Heart left ventricle (tissue), 13 donors: ENCODE measurements around the gene GOLGA6C.

Experiments used
- POLR2A ChIP-seq, 2 donors: fragments of 450-650 bp; IDR thresholded peaks; one replicate each; pipeline ENCODE4 v1.6.1; 2017; ENCODE audit warnings: antibody characterized with exemption in 2 of 2, mild to moderate bottlenecking in 2 of 2, moderate library complexity in 2 of 2
- TF ChIP-seq, protein P1 (sequence below), 12 donors: fragments of 200-600 bp; sonication (generic) in 4 of 12; IDR thresholded peaks; one replicate each; pipeline versions ENCODE4 v1.5.0 to v1.8.0; 2018 to 2022; ENCODE audit warnings: antibody characterized with exemption in 12 of 12, mild to moderate bottlenecking in 5 of 12
- donor health status: ischemic (EF 13 %, LVEDD 7.1; RV severe dilation, severe dysfunction).
- donor health status: DM: no; HTN: yes; CAD: no.
- donor health status: DM: no; HTN: no; CAD: no.
- donor health status: ischemic (EF 25% LVEDD 6.9; RV normal size, moderate dysfunction).
- donor health status: ischemic (EF 25% LVEDD 5.7; RV mildly dilated, moderate dysfunction).
- donor health status: ischemic (EF 35%, LVEDD 5.7; RV mildly dilated, moderate dysfunction).
- donor health status: nonischemic (EF 11% LVEDD 7.7; RV severe dilation, severe dysfunction).
- donor health status: DM: yes; HTN: yes; CAD: no.
- donor health status: PGD.
- donor health status: ischemic (EF 29% LVEDD 5.4; RV normal size, mild dysfunction).
- donor health status: nonischemic (EF 23%, LVEDD 6.1; RV moderate dilation, normal function).

DNA sequence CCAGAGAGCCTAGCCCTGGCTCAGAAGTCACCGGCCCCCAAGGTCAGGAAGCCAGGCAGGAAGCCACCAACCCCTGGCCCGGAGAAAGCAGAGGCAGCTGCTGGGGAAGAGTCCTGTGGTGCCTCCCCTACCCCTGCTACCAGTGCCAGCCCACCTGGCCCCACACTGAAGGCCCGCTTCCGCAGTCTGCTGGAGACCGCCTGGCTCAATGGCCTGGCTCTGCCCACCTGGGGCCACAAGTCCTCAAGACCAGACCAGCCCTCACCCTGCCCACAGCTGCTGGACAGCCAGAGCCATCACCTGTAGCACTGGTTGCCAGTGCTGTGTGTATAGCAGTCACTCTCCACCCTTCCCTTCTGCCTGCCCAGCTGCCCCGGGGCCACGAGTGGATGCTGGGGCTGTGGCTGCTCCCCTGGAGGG is 47.3 kb upstream of the GOLGA6C start:
- TF ChIP-seq, protein P1, sequence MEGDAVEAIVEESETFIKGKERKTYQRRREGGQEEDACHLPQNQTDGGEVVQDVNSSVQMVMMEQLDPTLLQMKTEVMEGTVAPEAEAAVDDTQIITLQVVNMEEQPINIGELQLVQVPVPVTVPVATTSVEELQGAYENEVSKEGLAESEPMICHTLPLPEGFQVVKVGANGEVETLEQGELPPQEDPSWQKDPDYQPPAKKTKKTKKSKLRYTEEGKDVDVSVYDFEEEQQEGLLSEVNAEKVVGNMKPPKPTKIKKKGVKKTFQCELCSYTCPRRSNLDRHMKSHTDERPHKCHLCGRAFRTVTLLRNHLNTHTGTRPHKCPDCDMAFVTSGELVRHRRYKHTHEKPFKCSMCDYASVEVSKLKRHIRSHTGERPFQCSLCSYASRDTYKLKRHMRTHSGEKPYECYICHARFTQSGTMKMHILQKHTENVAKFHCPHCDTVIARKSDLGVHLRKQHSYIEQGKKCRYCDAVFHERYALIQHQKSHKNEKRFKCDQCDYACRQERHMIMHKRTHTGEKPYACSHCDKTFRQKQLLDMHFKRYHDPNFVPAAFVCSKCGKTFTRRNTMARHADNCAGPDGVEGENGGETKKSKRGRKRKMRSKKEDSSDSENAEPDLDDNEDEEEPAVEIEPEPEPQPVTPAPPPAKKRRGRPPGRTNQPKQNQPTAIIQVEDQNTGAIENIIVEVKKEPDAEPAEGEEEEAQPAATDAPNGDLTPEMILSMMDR (IDR thresholded peaks at IDR 0.05), result no peak
- TF ChIP-seq POLR2A (IDR thresholded peaks at IDR 0.05), result no peak
